Upper lobe of left lung (tissue), 6 donors: ENCODE measurements around the gene CHM. TPM values are rescaled to one million over a fixed set of nuclear protein-coding genes. Genes with fewer than 3 reads are reported as not detected.

Source experiments
- ATAC-seq, 2 donors: fragments of 200-7000 bp; cut with Tn5 transposase; one replicate each; pipeline ENCODE4 v1.9.1; 2022; ENCODE audit warnings: mild to moderate bottlenecking in 2 of 2, moderate library complexity in 2 of 2; ENCODE audit not compliant: low FRiP score in 2 of 2
- DNase-seq, 2 donors: peaks; one replicate each; pipeline ENCODE4 v3.0.0-alpha.2; 2019 to 2020
- H3K27ac ChIP-seq, 4 donors: fragments of 200-600 bp; sonication (generic); one replicate each; pipeline ENCODE4 v1.5.1; 2016 to 2019
- H3K27me3 ChIP-seq, 4 donors: fragments of 200-600 bp; sonication (generic); one replicate each; pipeline ENCODE4 v1.5.1; 2017 to 2019
- H3K36me3 ChIP-seq, 4 donors: fragments of 200-600 bp; sonication (generic); one replicate each; pipeline ENCODE4 v1.5.1; 2016 to 2019
- H3K4me1 ChIP-seq, 4 donors: fragments of 200-600 bp; sonication (generic); one replicate each; pipeline ENCODE4 v1.5.1; 2018 to 2019
- H3K4me3 ChIP-seq, 4 donors: fragments of 200-600 bp; sonication (generic); one replicate each; pipeline ENCODE4 v1.5.1; 2017 to 2019; ENCODE audit warnings: mild to moderate bottlenecking in 2 of 4, moderate library complexity in 1 of 4
- H3K9me3 ChIP-seq, 4 donors: fragments of 200-600 bp; sonication (generic); one replicate each; pipeline ENCODE4 v1.5.1; 2018 to 2019
- EP300 ChIP-seq, 4 donors: sonication (generic); formaldehyde crosslinking; IDR thresholded peaks; one replicate each; pipeline ENCODE4 v1.5.1; 2017; ENCODE audit warnings: antibody characterized with exemption in 4 of 4, control low read depth in 2 of 4
- POLR2A ChIP-seq, 4 donors: fragments of 450-650 bp; IDR thresholded peaks; one replicate each; pipeline ENCODE4 v1.5.1; 2016 to 2017; ENCODE audit warnings: antibody characterized with exemption in 4 of 4, mild to moderate bottlenecking in 2 of 4
- POLR2AphosphoS5 ChIP-seq, 2 donors: sonication (generic); formaldehyde crosslinking; IDR thresholded peaks; one replicate each; pipeline ENCODE4 v1.5.1; 2017; ENCODE audit warnings: antibody characterized with exemption in 2 of 2
- WGBS, 2 donors: methylation state at CpG; one replicate each; pipeline ENCODE4 v1.1.5; 2017 to 2018; 5-methylcytosine and 5-hydroxymethylcytosine counted together
- total RNA-seq, 6 donors: library from RNA; depleted of rRNA in 4 of 6; stranded (reverse); fragments of >200 nt in 4 of 6; gene quantifications; one replicate each; pipeline versions ENCODE4 v1.1.0 to v1.2.1, GENCODE V29; 2016 to 2021
- TF ChIP-seq, protein P1 (sequence below), 6 experiments: fragments of 450-650 bp in 4 of 6; fragments of 200-600 bp in 2 of 6; sonication (generic) in 2 of 6; IDR thresholded peaks; one replicate each; pipeline ENCODE4 v1.5.1; 2016 to 2019; ENCODE audit warnings: antibody characterized with exemption in 6 of 6
- donor health status: DM: no; HTN: no; CAD: no; lungs with moderate emphysema.
- donor health status: DM: no; HTN: yes; CAD: no; lungs with severe emphysema.

Gene CHM
- total RNA-seq, 6 donors from 2014 or later: 14.7 to 28.6 (median 20.6) TPM

DNA sequence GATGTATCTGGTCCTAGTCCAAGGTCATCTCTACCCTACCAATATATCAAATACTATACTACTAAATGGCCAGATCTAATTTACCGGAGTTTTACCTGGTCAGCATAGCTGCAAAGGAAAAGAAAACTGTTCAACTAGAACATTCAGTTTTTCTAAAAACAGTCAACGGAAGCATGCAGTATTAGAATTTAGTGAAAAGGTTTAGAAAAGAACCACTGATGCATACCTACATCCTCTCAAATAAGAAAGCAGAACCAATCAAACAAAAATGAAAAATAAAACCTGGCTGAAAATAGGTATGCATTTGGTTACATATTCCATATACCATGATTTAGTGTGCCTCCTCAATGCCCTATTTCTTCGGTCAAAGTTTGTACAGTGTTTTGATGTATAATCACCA is 140.0 kb downstream of the CHM start:
- Histone ChIP-seq H3K9me3 (no peaks in the 10 kb centered on the region), H3K4me3 (no peak overlapping the region), H3K36me3 (no peaks in the 10 kb centered on the region), H3K27me3 (no peaks in the 10 kb centered on the region), H3K27ac (no peak overlapping the region), H3K4me1 (no peaks in the 10 kb centered on the region)
- TF ChIP-seq, protein P1, sequence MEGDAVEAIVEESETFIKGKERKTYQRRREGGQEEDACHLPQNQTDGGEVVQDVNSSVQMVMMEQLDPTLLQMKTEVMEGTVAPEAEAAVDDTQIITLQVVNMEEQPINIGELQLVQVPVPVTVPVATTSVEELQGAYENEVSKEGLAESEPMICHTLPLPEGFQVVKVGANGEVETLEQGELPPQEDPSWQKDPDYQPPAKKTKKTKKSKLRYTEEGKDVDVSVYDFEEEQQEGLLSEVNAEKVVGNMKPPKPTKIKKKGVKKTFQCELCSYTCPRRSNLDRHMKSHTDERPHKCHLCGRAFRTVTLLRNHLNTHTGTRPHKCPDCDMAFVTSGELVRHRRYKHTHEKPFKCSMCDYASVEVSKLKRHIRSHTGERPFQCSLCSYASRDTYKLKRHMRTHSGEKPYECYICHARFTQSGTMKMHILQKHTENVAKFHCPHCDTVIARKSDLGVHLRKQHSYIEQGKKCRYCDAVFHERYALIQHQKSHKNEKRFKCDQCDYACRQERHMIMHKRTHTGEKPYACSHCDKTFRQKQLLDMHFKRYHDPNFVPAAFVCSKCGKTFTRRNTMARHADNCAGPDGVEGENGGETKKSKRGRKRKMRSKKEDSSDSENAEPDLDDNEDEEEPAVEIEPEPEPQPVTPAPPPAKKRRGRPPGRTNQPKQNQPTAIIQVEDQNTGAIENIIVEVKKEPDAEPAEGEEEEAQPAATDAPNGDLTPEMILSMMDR (IDR thresholded peaks at IDR 0.05): no peak
- no peak for TF ChIP-seq POLR2A (IDR thresholded peaks at IDR 0.05)
- TF ChIP-seq POLR2AphosphoS5 (IDR thresholded peaks at IDR 0.05): no peak
- TF ChIP-seq EP300 (IDR thresholded peaks at IDR 0.05): no peak
- 87 to 98% methylated on average over 3 of the region's 3 CpGs for WGBS, 2 donors
- ATAC-seq: no peak
- no peak for DNase-seq

DNA sequence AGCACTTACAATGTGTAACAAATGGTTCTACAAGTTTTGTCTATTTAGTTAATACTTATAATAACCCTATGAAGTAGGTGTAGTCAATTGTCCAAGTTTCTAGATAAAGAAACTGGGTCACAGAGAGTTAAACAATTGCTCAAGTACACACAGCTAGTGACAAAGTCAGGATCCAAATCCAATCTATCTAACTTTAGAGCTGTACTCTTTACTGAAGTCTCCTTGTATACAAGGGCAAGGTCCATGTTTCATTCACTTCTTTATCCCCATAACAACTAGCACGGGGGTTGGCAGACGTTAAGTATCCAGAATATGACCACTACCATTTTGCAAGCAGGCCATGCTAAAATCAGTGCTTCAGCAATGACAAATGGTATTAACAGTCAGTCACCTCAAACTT is 141.0 kb downstream of the CHM start:
- DNase-seq: no peak
- Histone ChIP-seq H3K4me1 (no peaks in the 10 kb centered on the region), H3K27ac (no peak overlapping the region), H3K36me3 (no peaks in the 10 kb centered on the region), H3K4me3 (no peak overlapping the region), H3K9me3 (no peaks in the 10 kb centered on the region), H3K27me3 (no peaks in the 10 kb centered on the region)
- ATAC-seq: no peak
- TF ChIP-seq, protein P1 (IDR thresholded peaks at IDR 0.05): no peak
- TF ChIP-seq POLR2A (IDR thresholded peaks at IDR 0.05) (no peak), EP300 (IDR thresholded peaks at IDR 0.05) (no peak), POLR2AphosphoS5 (IDR thresholded peaks at IDR 0.05) (no peak)
- 84 to 92% methylated on average over 2 of the region's 2 CpGs for WGBS, 2 donors

DNA sequence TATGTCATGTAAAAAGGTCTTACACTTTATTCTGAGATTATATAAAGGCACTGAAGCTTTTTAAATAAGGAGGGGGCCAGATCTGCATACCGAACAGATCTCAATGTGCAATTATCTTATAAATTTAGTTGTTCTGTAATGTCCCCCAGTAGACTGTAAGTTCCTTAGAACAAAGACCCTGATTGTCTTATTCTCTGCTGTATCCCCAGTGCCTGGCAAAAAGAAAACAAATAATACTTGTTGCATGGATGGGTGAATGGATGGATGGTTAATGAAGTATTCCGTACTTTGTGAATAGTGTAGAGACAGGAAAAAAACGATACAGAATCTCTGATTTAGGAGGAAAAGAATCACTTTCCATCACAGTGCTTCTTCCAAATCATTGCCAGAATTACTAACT is 141.5 kb downstream of the CHM start:
- no peaks in the 10 kb centered on the region for H3K4me1 ChIP-seq
- DNase-seq (no peak), ATAC-seq (no peak)
- no peak overlapping the region for H3K27ac ChIP-seq
- H3K27me3 ChIP-seq: no peaks in the 10 kb centered on the region
- no peaks in the 10 kb centered on the region for H3K36me3 ChIP-seq
- H3K4me3 ChIP-seq: no peak overlapping the region
- TF ChIP-seq POLR2A (IDR thresholded peaks at IDR 0.05) (no peak), POLR2AphosphoS5 (IDR thresholded peaks at IDR 0.05) (no peak), EP300 (IDR thresholded peaks at IDR 0.05) (no peak)
- TF ChIP-seq, protein P1 (IDR thresholded peaks at IDR 0.05): no peak
- 78 to 98% methylated on average over 3 of the region's 3 CpGs for WGBS, 2 donors
- no peaks in the 10 kb centered on the region for H3K9me3 ChIP-seq

DNA sequence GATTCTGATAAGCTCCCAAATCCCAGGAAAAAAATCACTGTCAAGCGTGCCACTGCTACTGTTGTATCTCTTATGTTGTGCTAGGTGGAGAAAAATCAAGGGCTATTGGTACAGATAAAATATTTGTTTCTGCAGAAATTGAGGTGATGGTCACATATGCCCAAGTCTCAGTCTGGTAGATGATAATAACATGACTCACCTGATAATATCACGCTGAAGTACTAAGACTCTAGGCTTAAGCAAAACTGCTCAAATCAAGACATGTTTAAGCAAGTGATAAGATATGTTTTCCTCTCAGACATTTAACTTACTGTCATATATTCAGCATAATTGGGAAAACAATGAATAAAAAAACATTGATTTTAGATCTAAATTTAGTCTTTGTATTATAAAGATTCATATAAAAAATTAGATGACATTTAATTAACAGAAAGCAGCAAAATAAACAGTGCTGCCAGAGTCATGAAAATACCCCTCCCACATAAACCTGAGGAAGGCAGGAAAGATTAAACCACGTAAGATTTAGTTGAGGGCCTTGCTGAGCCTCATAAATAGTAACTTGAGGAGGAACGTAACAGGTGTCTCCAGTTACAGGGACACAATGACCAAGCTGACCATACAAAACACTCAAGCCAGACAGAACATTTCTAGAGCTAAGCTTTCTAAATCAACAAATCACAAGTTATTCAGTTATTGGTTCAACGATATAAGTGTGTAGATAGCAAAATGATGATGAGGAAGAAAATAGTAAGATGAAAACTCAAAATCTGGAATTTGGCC is 143.5 kb downstream of the CHM start:
- H3K4me1 ChIP-seq: no peaks in the 10 kb centered on the region
- no peak for ATAC-seq
- H3K36me3 ChIP-seq: no peaks in the 10 kb centered on the region
- no peak overlapping the region for H3K27ac ChIP-seq
- no peaks in the 10 kb centered on the region for H3K9me3 ChIP-seq
- 73 to 87% methylated on average over 5 of the region's 5 CpGs for WGBS, 2 donors
- DNase-seq: no peak
- TF ChIP-seq POLR2AphosphoS5 (IDR thresholded peaks at IDR 0.05) (no peak), EP300 (IDR thresholded peaks at IDR 0.05) (no peak), POLR2A (IDR thresholded peaks at IDR 0.05) (no peak)
- TF ChIP-seq, protein P1 (IDR thresholded peaks at IDR 0.05): no peak
- no peaks in the 10 kb centered on the region for H3K27me3 ChIP-seq
- no peak overlapping the region for H3K4me3 ChIP-seq
